Measurements from ENCODE around the gene RNLS. TPM values are rescaled to one million over a fixed set of nuclear protein-coding genes. Genes with fewer than 3 reads are reported as not detected.
"Not testable (repeated sequence)": the region's sequence is repeated elsewhere in the genome, so short reads cannot be mapped to it uniquely, and the experiment has no call there.

RNLS gene
- total RNA-seq, 2 experiments from 2014 or later, result 4.0 to 4.4 TPM

DNA sequence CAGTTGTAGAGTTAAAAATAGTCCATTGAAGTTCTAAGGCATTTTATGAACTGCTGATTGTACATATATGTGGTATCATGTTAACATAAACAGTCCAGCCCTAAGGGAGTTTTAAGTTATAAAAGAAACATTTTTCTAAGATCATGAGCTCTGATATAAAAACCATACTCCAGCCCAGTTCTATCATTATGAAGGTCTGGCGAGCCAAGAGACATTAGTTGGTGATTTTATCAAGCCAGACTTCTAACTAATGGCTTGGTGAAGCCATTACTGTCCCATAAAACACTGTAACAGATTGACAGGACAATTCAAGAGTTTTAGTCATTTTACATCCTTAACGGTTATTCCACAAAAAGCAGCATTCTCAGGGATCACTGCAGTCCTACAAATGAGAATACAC lies 221.6 kb downstream of the RNLS start:
- DNase-seq, result no peak
- no peak overlapping the region for H3K4me3 Mint-ChIP-seq
- no peaks in the 10 kb centered on the region for H3K36me3 Mint-ChIP-seq (ENCODE audit: low read depth)
- H3K9me3 Mint-ChIP-seq, result no peaks in the 10 kb centered on the region
- H3K27ac Mint-ChIP-seq, result no peak overlapping the region
- H3K27me3 Mint-ChIP-seq (ENCODE audit: low read depth), result no peaks in the 10 kb centered on the region
- intact Hi-C loops (cut with micrococcal nuclease), result no loop called here
- H3K4me1 Mint-ChIP-seq (ENCODE audit: low read depth), result no peaks in the 10 kb centered on the region
- CTCF ChIA-PET, result no interaction called here

DNA sequence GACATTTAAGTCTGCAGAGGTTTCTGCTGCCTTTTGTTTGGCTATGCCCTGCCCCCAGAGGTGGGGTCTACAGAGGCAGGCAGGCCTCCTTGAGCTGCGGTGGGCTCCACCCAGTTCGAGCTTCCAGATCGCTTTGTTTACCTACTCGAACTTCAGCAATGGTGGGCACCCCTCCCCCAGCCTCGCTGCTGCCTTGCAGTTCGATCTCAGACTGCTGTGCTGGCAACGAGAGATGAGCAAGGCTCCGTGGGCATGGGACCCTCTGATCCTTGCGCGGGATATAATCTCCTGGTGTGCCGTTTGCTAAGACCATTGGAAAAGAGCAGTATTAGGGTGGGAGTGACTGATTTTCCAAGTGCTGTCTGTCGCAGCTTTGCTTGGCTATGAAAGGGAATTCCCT lies 227.4 kb downstream of the RNLS start:
- CTCF ChIA-PET; intact Hi-C loops (cut with micrococcal nuclease); H3K27ac Mint-ChIP-seq; H3K4me1 Mint-ChIP-seq (ENCODE audit: low read depth); H3K27me3 Mint-ChIP-seq (ENCODE audit: low read depth); H3K36me3 Mint-ChIP-seq (ENCODE audit: low read depth); DNase-seq; H3K4me3 Mint-ChIP-seq; H3K9me3 Mint-ChIP-seq: not testable (repeated sequence)

DNA sequence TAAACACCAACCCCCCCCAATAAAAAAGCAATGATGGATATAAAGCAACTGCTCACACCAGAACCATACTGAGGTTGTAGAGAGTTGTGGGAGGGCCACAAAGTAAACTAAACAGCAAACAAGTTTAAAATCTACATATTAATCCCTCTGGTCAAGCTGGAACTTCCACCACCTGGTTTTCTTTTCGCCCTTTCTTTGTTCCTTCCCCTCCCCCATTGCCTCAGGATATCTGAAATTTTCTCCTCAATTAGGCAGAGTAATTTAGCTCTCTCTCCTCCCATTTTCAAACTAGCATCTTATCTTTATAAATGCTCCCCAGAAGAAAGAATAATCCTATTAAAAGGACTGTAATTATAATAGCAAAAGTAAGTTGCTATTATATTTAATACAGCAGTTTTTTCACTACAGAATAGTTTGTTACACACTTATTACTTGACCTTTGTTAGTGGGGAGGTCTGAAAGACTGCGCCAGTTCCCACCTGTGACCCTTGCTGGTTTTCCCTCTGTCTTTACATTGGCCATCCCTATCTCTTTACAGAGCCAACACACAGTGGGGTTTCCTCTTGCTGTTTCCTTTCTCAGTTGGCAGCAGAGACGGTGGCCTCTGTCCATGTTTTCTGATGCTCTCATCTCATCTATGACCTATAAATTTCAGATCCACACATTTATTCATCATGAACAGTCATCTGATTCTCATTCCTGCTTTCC lies 235.4 kb downstream of the RNLS start:
- no peak for DNase-seq
- Mint-ChIP-seq H3K36me3 (ENCODE audit: low read depth) (no peaks in the 10 kb centered on the region), H3K4me1 (ENCODE audit: low read depth) (peaks cover 7% of the 10 kb centered on the region), H3K9me3 (peaks cover 2% of the 10 kb centered on the region), H3K27me3 (ENCODE audit: low read depth) (no peaks in the 10 kb centered on the region), H3K4me3 (no peak overlapping the region), H3K27ac (no peak overlapping the region)
- intact Hi-C loops (cut with micrococcal nuclease), result no loop called here
- CTCF ChIA-PET, result no interaction called here

DNA sequence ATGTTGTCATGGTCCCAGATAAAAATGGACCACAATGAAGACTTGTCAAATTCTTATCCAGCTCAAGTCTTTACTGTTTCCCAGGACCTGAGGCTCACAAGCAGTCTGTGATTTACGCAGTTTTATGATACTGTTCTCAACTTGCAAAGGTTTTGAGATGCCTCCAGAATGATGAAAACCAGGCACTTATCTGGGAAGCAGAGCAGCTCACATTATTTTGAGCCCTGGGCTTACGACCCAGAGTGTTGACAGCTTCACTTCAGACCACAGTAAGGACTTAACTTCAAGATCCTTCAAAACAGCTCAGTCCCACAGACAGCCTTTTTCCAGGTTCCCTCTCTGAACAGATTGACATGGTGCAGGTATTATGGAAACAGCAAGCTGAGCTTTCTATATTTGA lies 236.1 kb downstream of the RNLS start:
- Mint-ChIP-seq H3K4me3 (no peak overlapping the region), H3K27ac (no peak overlapping the region), H3K36me3 (ENCODE audit: low read depth) (no peaks in the 10 kb centered on the region), H3K27me3 (ENCODE audit: low read depth) (no peaks in the 10 kb centered on the region), H3K9me3 (peaks cover 2% of the 10 kb centered on the region), H3K4me1 (ENCODE audit: low read depth) (peaks cover 7% of the 10 kb centered on the region)
- intact Hi-C loops (cut with micrococcal nuclease), result no loop called here
- CTCF ChIA-PET, result no interaction called here
- no peak for DNase-seq

DNA sequence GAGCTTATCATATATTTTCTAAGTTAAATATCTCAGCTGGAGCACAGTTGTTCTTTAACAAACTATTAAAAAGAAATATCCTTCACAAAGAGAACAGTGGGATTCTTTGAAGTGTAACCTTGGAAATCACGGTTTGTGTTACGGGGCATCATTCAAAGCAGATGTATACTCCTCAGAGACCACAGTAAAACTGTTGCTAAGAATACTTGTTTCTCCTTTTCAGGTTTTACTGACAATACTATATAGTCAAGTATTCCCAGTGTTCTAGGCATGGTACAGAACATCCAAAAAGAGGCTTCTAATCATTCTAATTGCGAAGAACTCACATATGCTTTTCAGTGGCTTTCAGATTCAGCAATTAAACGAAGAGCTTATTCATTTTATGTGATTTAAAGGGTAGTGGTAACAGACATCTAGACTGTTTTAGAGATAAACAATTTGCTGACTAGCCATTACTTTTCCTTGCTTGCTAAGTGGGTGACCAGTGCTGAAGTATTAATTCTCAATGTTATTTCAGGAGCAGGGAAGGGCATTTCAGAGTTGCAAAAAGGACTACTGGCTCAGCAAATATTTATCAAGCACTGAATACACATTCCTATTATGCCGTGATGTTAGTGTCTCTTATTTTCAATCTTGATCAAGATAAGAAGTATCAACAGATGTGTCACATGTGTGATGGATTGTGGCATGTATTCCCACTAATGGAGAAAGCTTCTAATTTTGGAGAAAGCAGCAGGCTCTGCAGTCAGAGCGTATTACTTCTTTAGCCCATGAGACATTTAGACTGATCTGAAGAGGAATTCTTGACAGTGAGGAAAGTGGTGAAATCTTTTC lies 236.8 kb downstream of the RNLS start:
- Mint-ChIP-seq H3K27me3 (ENCODE audit: low read depth) (no peaks in the 10 kb centered on the region), H3K27ac (no peak overlapping the region), H3K36me3 (ENCODE audit: low read depth) (no peaks in the 10 kb centered on the region), H3K4me3 (no peak overlapping the region), H3K4me1 (ENCODE audit: low read depth) (peaks cover 7% of the 10 kb centered on the region), H3K9me3 (peaks cover 2% of the 10 kb centered on the region)
- DNase-seq, result no peak
- intact Hi-C loops (cut with micrococcal nuclease), result no loop called here
- CTCF ChIA-PET, result no interaction called here

DNA sequence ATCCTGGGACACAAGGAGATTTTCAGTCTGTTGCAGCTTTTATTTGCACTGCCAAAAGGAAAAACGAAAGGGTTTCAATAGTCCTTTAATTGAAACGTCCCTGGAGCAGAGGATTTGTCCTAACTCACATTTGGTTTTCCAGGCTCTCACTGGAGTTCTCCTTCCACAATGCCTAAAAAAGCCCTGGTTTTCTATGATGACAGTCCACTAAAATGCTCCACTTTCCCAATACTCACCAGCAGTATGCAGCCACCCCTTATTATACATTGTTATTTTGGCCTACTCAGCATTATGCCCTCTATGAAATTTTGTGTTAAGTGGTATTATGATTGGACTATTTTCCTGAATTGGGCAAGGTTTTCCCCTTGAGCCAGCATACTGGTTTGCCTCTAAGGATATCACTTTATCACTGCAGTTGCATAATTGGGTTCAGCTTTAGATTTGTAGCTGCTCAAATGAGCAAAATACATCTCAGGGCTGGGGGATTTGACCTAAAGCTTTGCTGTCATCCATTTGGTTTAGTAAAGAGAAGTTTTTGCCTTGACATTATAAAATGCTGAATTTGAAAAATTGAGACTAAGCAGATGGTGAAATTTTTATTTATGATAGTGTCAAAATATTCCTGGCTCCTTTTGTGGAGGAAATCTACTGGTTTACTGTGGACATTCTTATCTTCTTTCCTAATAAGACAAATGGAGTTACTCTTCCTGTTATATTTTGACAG lies 239.2 kb downstream of the RNLS start:
- no peak for DNase-seq
- peaks cover 7% of the 10 kb centered on the region for H3K4me1 Mint-ChIP-seq (ENCODE audit: low read depth)
- no peaks in the 10 kb centered on the region for H3K36me3 Mint-ChIP-seq (ENCODE audit: low read depth)
- intact Hi-C loops (cut with micrococcal nuclease), result no loop called here
- H3K27me3 Mint-ChIP-seq (ENCODE audit: low read depth), result no peaks in the 10 kb centered on the region
- no peaks in the 10 kb centered on the region for H3K9me3 Mint-ChIP-seq
- no peak overlapping the region for H3K27ac Mint-ChIP-seq
- CTCF ChIA-PET, result no interaction called here
- H3K4me3 Mint-ChIP-seq, result no peak overlapping the region

DNA sequence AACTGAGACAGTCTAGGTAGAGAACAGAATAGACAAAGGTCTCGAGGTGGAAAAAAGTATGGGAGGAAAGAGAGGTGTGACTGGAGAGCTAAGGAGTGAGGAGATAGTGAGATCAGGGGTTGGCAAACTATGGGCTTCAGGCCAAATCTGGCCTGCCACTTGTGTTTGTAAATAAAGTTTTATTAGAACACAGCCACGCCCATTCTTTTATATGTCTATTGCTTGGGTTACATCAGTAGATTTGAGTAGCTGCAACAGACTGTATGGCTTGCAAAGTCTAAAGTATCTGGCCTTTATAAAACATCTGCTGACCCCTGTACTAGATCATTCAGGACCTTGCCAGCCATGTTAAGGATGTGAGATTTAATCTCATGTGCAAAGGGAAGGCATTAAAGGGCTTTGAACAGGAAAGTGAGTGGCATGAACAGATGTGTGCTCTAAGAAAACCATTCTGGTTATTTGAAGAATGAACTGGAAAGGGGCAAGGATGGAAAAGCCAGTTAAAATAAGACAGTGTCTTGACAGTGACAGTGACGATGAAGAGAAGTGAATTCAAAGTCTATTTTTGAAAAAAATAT lies 240.3 kb downstream of the RNLS start:
- no peaks in the 10 kb centered on the region for H3K36me3 Mint-ChIP-seq (ENCODE audit: low read depth)
- CTCF ChIA-PET, result no interaction called here
- H3K27me3 Mint-ChIP-seq (ENCODE audit: low read depth), result no peaks in the 10 kb centered on the region
- no peak overlapping the region for H3K27ac Mint-ChIP-seq
- intact Hi-C loops (cut with micrococcal nuclease), result no loop called here
- H3K4me1 Mint-ChIP-seq (ENCODE audit: low read depth), result peaks cover 7% of the 10 kb centered on the region
- H3K9me3 Mint-ChIP-seq, result no peaks in the 10 kb centered on the region
- no peak for DNase-seq
- no peak overlapping the region for H3K4me3 Mint-ChIP-seq

DNA sequence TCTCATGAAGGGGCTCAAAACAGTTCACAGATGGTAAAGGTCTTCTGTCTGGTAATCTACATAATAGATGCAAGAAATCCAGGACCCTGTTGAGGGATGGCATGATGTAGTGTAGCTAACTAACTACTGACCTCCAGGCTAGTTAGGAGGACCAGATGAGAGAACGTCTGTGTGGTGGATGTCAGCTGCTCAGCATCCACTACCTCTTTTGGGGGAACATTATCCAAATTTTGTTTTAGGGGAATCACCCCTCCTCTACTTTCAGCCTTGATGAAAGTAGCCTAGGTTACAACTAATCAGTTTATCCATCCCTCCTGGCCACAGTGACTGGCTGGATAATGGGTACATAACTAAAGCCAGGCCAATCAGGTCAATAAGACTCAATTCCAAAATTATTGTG lies 246.0 kb downstream of the RNLS start:
- no peaks in the 10 kb centered on the region for H3K9me3 Mint-ChIP-seq
- H3K4me3 Mint-ChIP-seq, result no peak overlapping the region
- peaks cover 8% of the 10 kb centered on the region for H3K4me1 Mint-ChIP-seq (ENCODE audit: low read depth)
- no peaks in the 10 kb centered on the region for H3K27me3 Mint-ChIP-seq (ENCODE audit: low read depth)
- H3K27ac Mint-ChIP-seq, result no peak overlapping the region
- no peaks in the 10 kb centered on the region for H3K36me3 Mint-ChIP-seq (ENCODE audit: low read depth)
- CTCF ChIA-PET, result no interaction called here
- intact Hi-C loops (cut with micrococcal nuclease), result no loop called here
- DNase-seq, result no peak

DNA sequence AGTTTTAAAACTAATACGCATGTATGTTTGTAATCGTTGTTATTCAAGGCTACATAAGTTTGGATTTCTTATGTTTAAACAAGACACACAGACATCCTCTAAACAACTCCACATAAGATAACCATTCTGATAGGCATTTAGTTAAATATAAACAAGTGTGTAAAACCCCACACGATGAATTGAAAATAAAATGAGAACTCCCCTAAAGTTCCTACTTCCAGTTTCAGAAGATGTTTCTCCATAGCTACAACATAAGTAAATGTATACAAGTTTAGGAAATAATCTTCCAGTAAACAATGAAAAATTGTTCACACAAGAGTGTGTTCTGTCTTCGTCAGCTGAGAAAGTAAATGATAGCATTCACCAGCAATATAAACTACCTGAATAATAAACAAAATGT lies 246.8 kb downstream of the RNLS start:
- Mint-ChIP-seq H3K9me3 (no peaks in the 10 kb centered on the region), H3K27me3 (ENCODE audit: low read depth) (no peaks in the 10 kb centered on the region), H3K4me1 (ENCODE audit: low read depth) (peaks cover 8% of the 10 kb centered on the region), H3K36me3 (ENCODE audit: low read depth) (no peaks in the 10 kb centered on the region), H3K27ac (no peak overlapping the region), H3K4me3 (no peak overlapping the region)
- DNase-seq, result no peak
- intact Hi-C loops (cut with micrococcal nuclease), result no loop called here
- CTCF ChIA-PET, result no interaction called here

DNA sequence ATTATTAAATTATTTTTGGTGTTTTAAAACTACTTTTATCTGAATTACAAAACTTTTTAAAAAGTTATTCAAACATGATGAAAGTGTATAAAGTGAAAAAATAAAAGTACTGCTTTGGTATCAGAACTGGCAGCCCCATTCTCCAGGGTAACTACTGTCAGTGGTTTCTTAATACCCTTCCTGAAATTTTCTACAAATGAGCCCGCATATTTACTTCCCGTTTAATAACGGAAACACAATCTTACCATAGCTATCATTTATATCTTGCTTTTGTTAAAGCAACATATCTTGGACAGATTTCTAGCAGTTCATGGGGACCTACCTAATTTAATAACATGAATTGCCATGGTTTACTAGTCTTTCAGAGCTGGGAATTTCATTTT lies 249.9 kb downstream of the RNLS start:
- peaks cover 8% of the 10 kb centered on the region for H3K4me1 Mint-ChIP-seq (ENCODE audit: low read depth)
- CTCF ChIA-PET, result no interaction called here
- no peaks in the 10 kb centered on the region for H3K9me3 Mint-ChIP-seq
- H3K27ac Mint-ChIP-seq, result no peak overlapping the region
- H3K4me3 Mint-ChIP-seq, result no peak overlapping the region
- H3K27me3 Mint-ChIP-seq (ENCODE audit: low read depth), result no peaks in the 10 kb centered on the region
- no peak for DNase-seq
- intact Hi-C loops (cut with micrococcal nuclease), result no loop called here
- no peaks in the 10 kb centered on the region for H3K36me3 Mint-ChIP-seq (ENCODE audit: low read depth)

DNA sequence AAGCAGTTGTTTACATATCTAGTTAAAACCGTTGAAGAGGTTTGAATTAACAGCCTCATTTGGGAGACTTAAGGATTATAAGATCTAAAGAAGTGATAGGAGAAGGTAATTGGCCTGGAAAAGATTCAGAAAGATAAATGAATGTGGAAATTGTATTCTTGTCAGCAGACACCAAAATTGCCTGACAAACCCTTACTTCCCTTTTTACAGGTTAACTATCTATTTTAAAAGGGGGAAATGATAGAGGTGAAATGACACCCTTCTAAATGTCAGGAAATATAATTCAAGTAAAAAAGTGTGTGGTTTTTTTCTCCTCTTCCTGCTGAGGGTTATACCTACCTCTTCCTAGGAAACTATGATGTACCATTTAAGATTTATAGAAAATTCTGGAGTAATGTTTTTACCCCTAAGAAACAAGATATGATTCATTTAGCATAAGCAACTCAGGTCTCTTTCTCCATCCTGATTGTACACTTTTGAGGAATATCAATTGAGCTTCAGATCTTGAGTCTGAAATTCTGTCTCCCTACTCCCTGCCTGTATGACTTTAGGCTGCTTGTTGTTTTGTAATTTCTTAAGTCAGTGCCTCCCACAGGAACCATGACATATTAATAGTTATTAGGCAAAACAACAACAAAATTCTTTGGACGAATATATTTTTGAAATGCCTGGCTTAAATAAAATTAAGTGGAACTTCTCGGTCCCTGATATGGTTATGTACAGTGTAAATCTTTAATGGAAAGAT lies 250.4 kb downstream of the RNLS start:
- intact Hi-C loops (cut with micrococcal nuclease), result no loop called here
- Mint-ChIP-seq H3K4me1 (ENCODE audit: low read depth) (peaks cover 8% of the 10 kb centered on the region), H3K36me3 (ENCODE audit: low read depth) (no peaks in the 10 kb centered on the region), H3K27me3 (ENCODE audit: low read depth) (no peaks in the 10 kb centered on the region), H3K4me3 (no peak overlapping the region), H3K27ac (no peak overlapping the region), H3K9me3 (no peaks in the 10 kb centered on the region)
- CTCF ChIA-PET, result interaction anchor here (0.5 kb wide), 1 partner anchor 14 kb away, joined by 5 read pairs; no protein-coding TSS in a partner anchor
- DNase-seq, result no peak

DNA sequence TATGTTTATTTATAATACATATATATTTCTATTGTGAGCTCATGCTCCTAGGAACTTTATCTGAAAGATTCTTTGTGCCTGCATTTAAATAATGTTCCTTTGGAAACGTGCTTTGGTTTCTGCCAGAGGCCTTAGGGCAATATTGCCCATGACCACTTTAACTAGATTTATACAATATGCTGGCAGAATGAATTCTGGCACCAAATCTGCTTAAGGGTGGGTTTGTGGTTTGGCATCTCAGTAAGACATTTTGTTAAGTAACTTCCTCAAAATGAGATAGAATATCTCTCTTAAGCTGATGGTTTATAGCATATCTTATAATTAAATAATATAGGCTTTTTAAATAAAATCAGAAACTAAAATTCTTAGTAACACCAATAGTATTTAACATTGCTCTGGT lies 252.9 kb downstream of the RNLS start:
- Mint-ChIP-seq H3K36me3 (ENCODE audit: low read depth) (no peaks in the 10 kb centered on the region), H3K27ac (no peak overlapping the region), H3K9me3 (no peaks in the 10 kb centered on the region), H3K27me3 (ENCODE audit: low read depth) (no peaks in the 10 kb centered on the region), H3K4me3 (no peak overlapping the region), H3K4me1 (ENCODE audit: low read depth) (peaks cover 8% of the 10 kb centered on the region)
- DNase-seq, result no peak
- intact Hi-C loops (cut with micrococcal nuclease), result no loop called here
- CTCF ChIA-PET, result no interaction called here
